GOT3 (cell line): ENCODE data around the gene CHST15.
"Not testable (repeated sequence)": the region's sequence is repeated elsewhere in the genome, so short reads cannot be mapped to it uniquely, and the experiment has no call there.

ENCODE experiments used
- DNase-seq: peaks from one replicate; lab custom pipeline; 2025; ENCODE audit warnings: mixed read lengths; lab: John Stamatoyannopoulos, UW

Gene CHST15

GRCh38 chr10:124098575-124098974, 5.2 kb upstream of the CHST15 start:
- no peak for DNase-seq

GRCh38 chr10:124097883-124098282, 4.5 kb upstream of the CHST15 start:
- DNase-seq: no peak

GRCh38 chr10:124096494-124096893, 3.1 kb upstream of the CHST15 start:
- DNase-seq: no peak

GRCh38 chr10:124095801-124096200, 2.4 kb upstream of the CHST15 start:
- not testable (repeated sequence) for DNase-seq

GRCh38 chr10:124095096-124095495, 1.7 kb upstream of the CHST15 start:
- DNase-seq: no peak

GRCh38 chr10:124094419-124094785, 1.0 kb upstream of the CHST15 start:
- DNase-seq: no peak

GRCh38 chr10:124093774-124094418, 498 bp upstream of the CHST15 start:
- not testable (repeated sequence) for DNase-seq

- DNase-seq: no peak
These were observed 1.0 kb downstream of the CHST15 start for GRCh38 chr10:124092250-124092859.

GRCh38 chr10:124091646-124092249, 1.6 kb downstream of the CHST15 start:
- no peak for DNase-seq

GRCh38 chr10:124090601-124091209, 2.7 kb downstream of the CHST15 start:
- no peak for DNase-seq

GRCh38 chr10:124089859-124090258, 3.5 kb downstream of the CHST15 start:
- DNase-seq: no peak

- no peak for DNase-seq
These were observed 4.5 kb downstream of the CHST15 start for GRCh38 chr10:124088915-124089314.

GRCh38 chr10:124087672-124088634, 5.4 kb downstream of the CHST15 start:
- no peak for DNase-seq

GRCh38 chr10:124086787-124087671, 6.4 kb downstream of the CHST15 start:
- DNase-seq: no peak

- no peak for DNase-seq
These were observed 7.2 kb downstream of the CHST15 start for GRCh38 chr10:124086097-124086710.

GRCh38 chr10:124085680-124086079, 7.7 kb downstream of the CHST15 start:
- DNase-seq: no peak

- DNase-seq: no peak
These were observed 8.7 kb downstream of the CHST15 start for GRCh38 chr10:124084708-124085107.

- no peak for DNase-seq
These were observed 9.5 kb downstream of the CHST15 start for GRCh38 chr10:124083740-124084397.

GRCh38 chr10:124083047-124083739, 10.2 kb downstream of the CHST15 start:
- DNase-seq: no peak
